Measurements from ENCODE around the gene COBLL1.

GRCh38 chr2:164784376-164784775 is 57.2 kb downstream of the COBLL1 start:
- TF ChIP-seq TAF1 (IDR thresholded peaks at IDR 0.05; ENCODE audit: low read depth, low read length) (no peak), POLR2A (IDR thresholded peaks at IDR 0.05; ENCODE audit: low read depth, low read length) (no peak), SPI1 (IDR thresholded peaks at IDR 0.05; ENCODE audit: low read depth, low read length) (no peak), POLR2AphosphoS5 (IDR thresholded peaks at IDR 0.05; ENCODE audit: low read depth, low read length) (no peak), POU2F2 (IDR thresholded peaks at IDR 0.05; ENCODE audit: low read depth, low read length) (no peak), PAX5 (IDR thresholded peaks at IDR 0.05; ENCODE audit: insufficient read depth, low read length, severe bottlenecking) (no peak)
